Brain microvascular endothelial cell (primary cell): ENCODE data around the gene MACROD2.
"Not testable (repeated sequence)": the region's sequence is repeated elsewhere in the genome, so short reads cannot be mapped to it uniquely, and the experiment has no call there.

Source experiments
- DNase-seq: peaks from one replicate; pipeline ENCODE4 v3.0.0-alpha.2; 2020
- H3K27ac ChIP-seq: fragments of 250-450 bp; sonication (Bioruptor Pico); 2 replicates; pipeline ENCODE4 v1.5.1; 2020; ENCODE audit warnings: mild to moderate bottlenecking, moderate library complexity
- H3K27me3 ChIP-seq: fragments of 250-450 bp; sonication (Bioruptor Pico); replicated peaks from 2 replicates; pipeline ENCODE4 v1.5.1; 2020; ENCODE audit warnings: mild to moderate bottlenecking
- H3K36me3 ChIP-seq: fragments of 250-450 bp; sonication (Bioruptor Pico); replicated peaks from 2 replicates; pipeline ENCODE4 v1.5.1; 2020; ENCODE audit warnings: mild to moderate bottlenecking
- H3K4me3 ChIP-seq: 2 replicates; pipeline ENCODE4 v1.5.1; 2011; ENCODE audit warnings: low read depth, mild to moderate bottlenecking, control low read depth, low read length, moderate library complexity
- CTCF ChIP-seq: IDR thresholded peaks from 2 replicates; pipeline ENCODE4 v1.5.1; 2011; ENCODE audit warnings: low read depth, mild to moderate bottlenecking, moderate library complexity, low read length, control low read depth, inconsistent platforms; ENCODE audit errors: missing control alignments
- in situ Hi-C: cut with HindIII; loops from 2 replicates; pipeline ENCODE4 v1.10.0; 2017; ENCODE audit warnings: low sequenced_read_pairs, low pct_ligation_motif_present

Gene MACROD2

GRCh38 chr20:15958142-15958541 lies 1962.8 kb downstream of the MACROD2 start:
- Histone ChIP-seq H3K27me3 (no peaks in the 10 kb centered on the region), H3K36me3 (no peaks in the 10 kb centered on the region), H3K27ac (no peak overlapping the region), H3K4me3 (no peak overlapping the region)
- in situ Hi-C loops = no loop called here
- DNase-seq = no peak
- TF ChIP-seq CTCF = no peak

DNA sequence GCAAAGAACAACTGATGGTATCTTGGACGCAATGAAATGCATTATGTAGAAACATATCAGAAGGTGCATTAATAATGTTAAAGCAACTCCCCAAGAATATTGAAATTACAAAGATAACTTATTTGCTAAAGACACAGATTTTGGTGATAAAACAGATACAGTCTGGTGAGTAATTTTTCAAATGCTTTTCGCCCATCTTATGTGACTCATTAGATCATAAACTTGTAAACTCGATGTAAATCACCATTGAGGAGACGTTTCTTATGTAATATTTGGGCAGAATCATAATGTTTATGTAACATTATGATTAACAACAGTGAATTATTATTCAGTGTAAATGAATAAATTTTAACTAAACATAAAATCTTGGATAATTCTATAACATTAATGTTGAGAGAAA lies 1969.8 kb downstream of the MACROD2 start:
- H3K4me3 ChIP-seq = no peak overlapping the region
- no peak for DNase-seq
- no peaks in the 10 kb centered on the region for H3K36me3 ChIP-seq
- H3K27ac ChIP-seq = no peak overlapping the region
- TF ChIP-seq CTCF = no peak
- in situ Hi-C loops = no loop called here
- no peaks in the 10 kb centered on the region for H3K27me3 ChIP-seq

DNA sequence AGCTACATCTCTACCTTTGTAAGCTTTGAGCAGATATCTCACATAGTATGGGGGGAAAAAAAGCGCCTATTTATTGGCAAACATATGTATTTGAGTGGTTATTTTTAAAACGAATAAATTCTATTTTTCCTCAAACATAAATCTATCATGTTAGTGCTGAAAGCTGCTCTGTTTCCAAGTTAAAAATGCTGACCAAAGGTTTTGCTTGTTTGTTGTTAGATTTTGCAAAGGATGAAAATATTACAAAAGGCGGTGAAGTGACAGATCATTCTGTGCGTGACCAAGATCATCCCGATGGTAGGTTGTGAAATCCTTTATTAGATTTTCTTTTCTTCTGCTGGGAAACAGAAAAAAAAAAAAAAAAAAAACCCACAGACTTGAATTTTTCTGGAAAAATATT lies 1972.0 kb downstream of the MACROD2 start:
- no peak overlapping the region for H3K4me3 ChIP-seq
- no peak overlapping the region for H3K27ac ChIP-seq
- no peak for DNase-seq
- H3K27me3 ChIP-seq = no peaks in the 10 kb centered on the region
- H3K36me3 ChIP-seq = no peaks in the 10 kb centered on the region
- no peak for TF ChIP-seq CTCF
- in situ Hi-C loops = no loop called here

- no peak for TF ChIP-seq CTCF
- no peaks in the 10 kb centered on the region for H3K27me3 ChIP-seq
- no peak for DNase-seq
- in situ Hi-C loops = no loop called here
- no peak overlapping the region for H3K27ac ChIP-seq
- H3K36me3 ChIP-seq = no peaks in the 10 kb centered on the region
- no peak overlapping the region for H3K4me3 ChIP-seq
Observed at GRCh38 chr20:15976047-15976736, 1980.9 kb downstream of the MACROD2 start.

- Histone ChIP-seq H3K4me3 (no peak overlapping the region), H3K27me3 (no peaks in the 10 kb centered on the region), H3K36me3 (no peaks in the 10 kb centered on the region), H3K27ac (no peak overlapping the region)
- no peak for TF ChIP-seq CTCF
- in situ Hi-C loops = no loop called here
- no peak for DNase-seq
Observed at GRCh38 chr20:15977026-15977425, 1981.7 kb downstream of the MACROD2 start.

- no peak for TF ChIP-seq CTCF
Observed at GRCh38 chr20:15977758-15978157, 1982.4 kb downstream of the MACROD2 start.

GRCh38 chr20:15985494-15986368 lies 1990.4 kb downstream of the MACROD2 start:
- H3K27me3 ChIP-seq, DNase-seq, H3K27ac ChIP-seq, H3K36me3 ChIP-seq, in situ Hi-C loops, H3K4me3 ChIP-seq: not testable (repeated sequence)

More at GRCh38 chr20:15977758-15978157, 1982.4 kb downstream of the MACROD2 start:
- Histone ChIP-seq H3K4me3 (no peak overlapping the region), H3K36me3 (no peaks in the 10 kb centered on the region), H3K27me3 (no peaks in the 10 kb centered on the region), H3K27ac (no peak overlapping the region)
- in situ Hi-C loops = no loop called here
- DNase-seq = no peak
